Smooth muscle cell (in vitro differentiated cells): ENCODE measurements around the gene MGST1. TPM values are rescaled to one million over a fixed set of nuclear protein-coding genes. Genes with fewer than 3 reads are reported as not detected.

Source experiments
- DNase-seq: peaks from one replicate; lab custom pipeline; 2025; ENCODE audit not compliant: unreplicated experiment; lab: John Stamatoyannopoulos, UW
- H2AFZ ChIP-seq: fragments of 200-600 bp; sonication (generic); 2 replicates; pipeline ENCODE4 v1.6.0; 2016; ENCODE audit warnings: antibody characterized with exemption, low read depth, mild to moderate bottlenecking
- H3F3A ChIP-seq: fragments of 200-600 bp; sonication (generic); 2 replicates; pipeline ENCODE4 v1.6.0; 2017; ENCODE audit warnings: antibody characterized with exemption, low read depth
- H3K27ac ChIP-seq: fragments of 200-600 bp; sonication (generic); 2 replicates; pipeline ENCODE4 v1.5.1; 2016; ENCODE audit warnings: low read depth, mild to moderate bottlenecking
- H3K27me3 ChIP-seq: fragments of 200-600 bp; sonication (generic); 2 replicates; pipeline ENCODE4 v1.6.1; 2016; ENCODE audit warnings: low read depth, mild to moderate bottlenecking
- H3K36me3 ChIP-seq: fragments of 200-600 bp; sonication (generic); 2 replicates; pipeline ENCODE4 v1.5.1; 2016; ENCODE audit warnings: low read depth
- H3K4me1 ChIP-seq: fragments of 200-600 bp; sonication (generic); 2 replicates; pipeline ENCODE4 v1.5.1; 2016; ENCODE audit warnings: low read depth
- H3K4me2 ChIP-seq: fragments of 200-600 bp; sonication (generic); 2 replicates; pipeline ENCODE4 v1.6.0; 2016; ENCODE audit warnings: mild to moderate bottlenecking
- H3K4me3 ChIP-seq: fragments of 200-600 bp; sonication (generic); 2 replicates; pipeline ENCODE4 v1.5.1; 2016; ENCODE audit warnings: mild to moderate bottlenecking
- H3K79me2 ChIP-seq: fragments of 200-600 bp; sonication (generic); 2 replicates; pipeline ENCODE4 v1.6.0; 2016; ENCODE audit warnings: low read depth, mild to moderate bottlenecking
- H3K9ac ChIP-seq: fragments of 200-600 bp; sonication (generic); 2 replicates; pipeline ENCODE4 v1.6.0; 2016; ENCODE audit warnings: low read depth
- H3K9me3 ChIP-seq: fragments of 200-600 bp; sonication (generic); replicated peaks from 2 replicates; pipeline ENCODE4 v1.5.1; 2016; ENCODE audit warnings: low read depth
- H4K20me1 ChIP-seq: fragments of 200-600 bp; sonication (generic); 2 replicates; pipeline ENCODE4 v1.6.0; 2016; ENCODE audit warnings: low read depth
- WGBS: methylation state at CpG from one replicate; pipeline ENCODE4 v1.1.7; 2016; ENCODE audit warnings: low lambda C conversion rate; 5-methylcytosine and 5-hydroxymethylcytosine counted together
- polyA plus RNA-seq: library from polyadenylated mRNA; unstranded; fragments of >200 nt; fragmentation: Nextera tagmentation; extraction: Ambion mirVana; gene quantifications from 2 replicates; pipeline ENCODE4 v1.2.1, GENCODE V29; 2016
- total RNA-seq: library from RNA; depleted of rRNA; stranded (reverse); fragments of >200 nt; gene quantifications from 2 replicates; pipeline ENCODE4 v1.2.3, GENCODE V29; 2014
- TF ChIP-seq, protein P1 (sequence below): fragments of 200-600 bp; sonication (generic); IDR thresholded peaks from 2 replicates; pipeline ENCODE4 v1.5.1; 2017; ENCODE audit warnings: borderline replicate concordance, mild to moderate bottlenecking, antibody characterized with exemption; ENCODE audit not compliant: insufficient read depth, poor library complexity, severe bottlenecking

Gene MGST1
- total and polyA plus RNA-seq, 2 experiments from 2014 or later: 21.7 to 31.4 TPM

DNA sequence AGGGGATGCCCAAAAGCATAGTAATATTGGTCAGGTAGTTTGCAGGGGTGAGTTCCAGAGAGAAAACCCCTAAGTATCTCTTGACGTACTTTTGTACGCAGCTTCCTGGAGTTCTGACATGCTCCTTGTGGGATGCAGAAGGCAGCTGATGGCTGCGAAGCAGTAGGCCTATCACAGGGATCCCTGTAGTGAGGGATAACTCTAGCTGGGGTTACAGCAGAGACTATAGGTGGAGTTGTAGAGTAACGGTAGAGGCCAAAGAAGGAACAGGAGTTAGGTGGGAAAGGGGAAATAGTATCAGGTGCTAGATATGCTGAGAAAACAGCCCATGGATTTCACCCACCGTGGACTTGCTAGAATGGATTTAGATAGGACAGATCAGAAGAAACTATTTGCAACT is 37.3 kb downstream of the MGST1 start:
- no peak overlapping the region for H2AFZ ChIP-seq
- no peaks in the 10 kb centered on the region for H3K27me3 ChIP-seq
- H3K4me1 ChIP-seq: no peaks in the 10 kb centered on the region
- no peak overlapping the region for H3K27ac ChIP-seq
- no peaks in the 10 kb centered on the region for H4K20me1 ChIP-seq
- DNase-seq: no peak
- H3K79me2 ChIP-seq: no peaks in the 10 kb centered on the region
- WGBS: 84% methylated on average over 5 of the region's 5 CpGs
- no peak overlapping the region for H3K9ac ChIP-seq
- TF ChIP-seq, protein P1, sequence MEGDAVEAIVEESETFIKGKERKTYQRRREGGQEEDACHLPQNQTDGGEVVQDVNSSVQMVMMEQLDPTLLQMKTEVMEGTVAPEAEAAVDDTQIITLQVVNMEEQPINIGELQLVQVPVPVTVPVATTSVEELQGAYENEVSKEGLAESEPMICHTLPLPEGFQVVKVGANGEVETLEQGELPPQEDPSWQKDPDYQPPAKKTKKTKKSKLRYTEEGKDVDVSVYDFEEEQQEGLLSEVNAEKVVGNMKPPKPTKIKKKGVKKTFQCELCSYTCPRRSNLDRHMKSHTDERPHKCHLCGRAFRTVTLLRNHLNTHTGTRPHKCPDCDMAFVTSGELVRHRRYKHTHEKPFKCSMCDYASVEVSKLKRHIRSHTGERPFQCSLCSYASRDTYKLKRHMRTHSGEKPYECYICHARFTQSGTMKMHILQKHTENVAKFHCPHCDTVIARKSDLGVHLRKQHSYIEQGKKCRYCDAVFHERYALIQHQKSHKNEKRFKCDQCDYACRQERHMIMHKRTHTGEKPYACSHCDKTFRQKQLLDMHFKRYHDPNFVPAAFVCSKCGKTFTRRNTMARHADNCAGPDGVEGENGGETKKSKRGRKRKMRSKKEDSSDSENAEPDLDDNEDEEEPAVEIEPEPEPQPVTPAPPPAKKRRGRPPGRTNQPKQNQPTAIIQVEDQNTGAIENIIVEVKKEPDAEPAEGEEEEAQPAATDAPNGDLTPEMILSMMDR: no peak
- no peaks in the 10 kb centered on the region for H3F3A ChIP-seq
- no peak overlapping the region for H3K4me2 ChIP-seq
- H3K36me3 ChIP-seq: no peaks in the 10 kb centered on the region
- H3K9me3 ChIP-seq: no peaks in the 10 kb centered on the region
- no peak overlapping the region for H3K4me3 ChIP-seq

DNA sequence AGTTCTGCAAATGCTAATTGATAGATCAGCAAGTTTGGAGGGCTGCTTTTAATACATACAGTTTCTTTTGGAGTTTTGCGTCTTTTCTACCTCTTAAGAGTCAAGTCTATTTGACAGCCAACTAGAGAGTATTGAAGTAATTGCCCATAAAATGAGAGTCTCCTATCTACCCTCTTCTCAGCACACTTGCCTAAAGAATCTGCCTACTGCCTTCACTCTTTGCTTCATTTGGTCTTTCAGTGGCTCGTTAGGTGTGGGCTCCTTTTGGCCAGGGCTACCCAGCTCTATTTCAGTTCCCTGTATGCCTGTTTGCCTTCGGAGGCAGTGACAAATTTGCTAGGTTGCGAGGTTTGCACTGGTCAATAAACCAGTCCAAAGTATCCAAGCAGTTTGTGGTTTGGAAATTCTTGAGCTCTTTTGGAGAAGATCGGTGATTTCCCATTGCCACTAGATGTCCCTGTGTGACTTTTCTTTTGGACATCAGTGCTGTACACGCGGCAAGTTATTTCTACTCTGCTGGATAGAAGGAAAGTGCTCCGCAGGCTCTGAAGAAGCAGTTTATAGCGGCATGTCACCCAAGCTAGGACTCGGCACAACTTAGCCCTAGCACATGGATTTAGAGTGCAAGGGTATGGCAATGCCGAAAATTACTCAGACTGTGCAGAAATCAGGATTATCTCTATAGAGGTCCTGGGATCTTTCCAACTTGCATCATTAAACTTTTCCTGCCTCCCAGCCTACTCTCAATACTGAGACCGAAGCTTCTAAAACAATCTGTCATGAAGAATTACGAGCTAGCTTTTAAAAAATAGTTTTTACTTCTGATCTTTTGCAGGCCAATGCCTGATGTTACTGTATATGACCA is 38.6 kb downstream of the MGST1 start:
- no peaks in the 10 kb centered on the region for H4K20me1 ChIP-seq
- no peaks in the 10 kb centered on the region for H3K27me3 ChIP-seq
- H3K4me3 ChIP-seq: no peak overlapping the region
- 38% methylated on average over 13 of the region's 13 CpGs for WGBS
- H3K4me2 ChIP-seq: peak overlapping the region; percentile 77
- H3K36me3 ChIP-seq: no peaks in the 10 kb centered on the region
- H2AFZ ChIP-seq: peak overlapping the region; percentile 77
- H3K79me2 ChIP-seq: no peaks in the 10 kb centered on the region
- TF ChIP-seq, protein P1: peak; percentile 46
- no peak overlapping the region for H3K27ac ChIP-seq
- no peaks in the 10 kb centered on the region for H3K4me1 ChIP-seq
- no peak overlapping the region for H3K9ac ChIP-seq
- no peaks in the 10 kb centered on the region for H3K9me3 ChIP-seq
- H3F3A ChIP-seq: no peaks in the 10 kb centered on the region
- DNase-seq: no peak

DNA sequence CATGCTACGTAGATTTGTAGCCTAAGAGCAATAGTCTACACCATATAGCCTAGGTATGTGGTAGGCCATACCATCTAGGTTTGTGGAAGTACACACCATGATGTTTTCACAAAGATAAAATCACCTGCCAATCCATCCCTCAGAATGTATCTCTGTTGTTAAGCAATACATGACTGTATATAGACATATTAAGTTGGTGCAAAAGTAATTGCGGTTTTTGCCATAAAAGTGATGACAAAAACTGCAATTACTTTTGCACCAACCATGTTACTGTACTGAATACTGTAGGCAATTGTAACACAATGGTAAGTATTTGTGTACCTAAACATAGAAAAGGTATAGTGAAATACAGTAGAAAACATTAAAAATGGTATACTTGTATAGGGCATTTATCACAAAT is 40.5 kb downstream of the MGST1 start:
- H3K27me3 ChIP-seq: no peaks in the 10 kb centered on the region
- H3K4me2 ChIP-seq: no peak overlapping the region
- no peak overlapping the region for H3K9ac ChIP-seq
- H2AFZ ChIP-seq: no peak overlapping the region
- no peaks in the 10 kb centered on the region for H3K79me2 ChIP-seq
- no peak overlapping the region for H3K27ac ChIP-seq
- no peaks in the 10 kb centered on the region for H4K20me1 ChIP-seq
- no peaks in the 10 kb centered on the region for H3K4me1 ChIP-seq
- no peak overlapping the region for H3K4me3 ChIP-seq
- no peaks in the 10 kb centered on the region for H3K36me3 ChIP-seq
- no peaks in the 10 kb centered on the region for H3K9me3 ChIP-seq
- H3F3A ChIP-seq: no peaks in the 10 kb centered on the region
- WGBS: 64% methylated on average over 2 of the region's 2 CpGs
- TF ChIP-seq, protein P1: no peak
- DNase-seq: no peak

DNA sequence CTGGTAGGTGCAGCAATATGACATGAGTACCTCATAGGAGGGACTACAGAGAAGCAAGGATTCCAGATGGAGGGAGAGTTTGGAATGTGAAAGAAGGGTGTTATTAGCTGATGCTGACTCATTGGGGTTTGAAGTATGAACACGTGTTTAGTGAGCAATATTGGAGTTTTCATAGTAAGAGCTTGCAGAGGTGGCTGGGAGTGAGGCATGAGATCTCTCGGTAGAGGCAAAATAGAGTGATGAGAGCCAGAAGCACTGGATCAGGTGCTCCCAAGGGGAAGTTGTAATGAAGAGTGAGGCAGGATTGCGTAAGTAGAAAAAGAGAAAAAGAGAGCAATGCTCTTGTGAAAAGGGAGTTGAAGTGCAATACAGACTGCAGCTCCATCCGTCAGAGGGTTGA is 42.1 kb downstream of the MGST1 start:
- Histone ChIP-seq H3K9ac (no peak overlapping the region), H3K4me3 (no peak overlapping the region), H2AFZ (no peak overlapping the region), H3K79me2 (no peaks in the 10 kb centered on the region), H3F3A (no peaks in the 10 kb centered on the region), H4K20me1 (no peaks in the 10 kb centered on the region), H3K36me3 (no peaks in the 10 kb centered on the region), H3K4me2 (no peak overlapping the region), H3K27me3 (no peaks in the 10 kb centered on the region), H3K9me3 (no peaks in the 10 kb centered on the region), H3K27ac (no peak overlapping the region), H3K4me1 (no peaks in the 10 kb centered on the region)
- no peak for DNase-seq
- WGBS: 54% methylated on average over 4 of the region's 4 CpGs
- TF ChIP-seq, protein P1: no peak
